Thymus (tissue), 11 donors: ENCODE data around the gene ULK4. TPM values are rescaled to one million over a fixed set of nuclear protein-coding genes. Genes with fewer than 3 reads are reported as not detected.

Experiments used
- DNase-seq, 9 donors: peaks; one replicate each; pipeline ENCODE4 v3.0.0-alpha.2; 2013; ENCODE audit warnings: low spot score in 9 of 9, low read depth in 6 of 9, missing footprints in 1 of 9
- H3K27ac ChIP-seq, 2 donors: one replicate each; pipeline ENCODE4 v1.5.1; 2013; ENCODE audit warnings: control low read depth in 1 of 2, low read depth in 1 of 2, low read length in 1 of 2, mild to moderate bottlenecking in 1 of 2, moderate library complexity in 1 of 2
- H3K27me3 ChIP-seq, 2 donors: one replicate each; pipeline ENCODE4 v1.5.1; 2013; ENCODE audit warnings: low read length in 1 of 2; ENCODE audit not compliant: control insufficient read depth in 2 of 2, insufficient read depth in 1 of 2
- H3K36me3 ChIP-seq, 2 donors: one replicate each; pipeline ENCODE4 v1.5.1; 2013; ENCODE audit warnings: low read length in 1 of 2, mild to moderate bottlenecking in 1 of 2, moderate library complexity in 1 of 2; ENCODE audit not compliant: control insufficient read depth in 2 of 2, insufficient read depth in 2 of 2
- H3K4me1 ChIP-seq, 2 donors: one replicate each; pipeline ENCODE4 v1.5.1; 2013; ENCODE audit warnings: low read length in 2 of 2; ENCODE audit not compliant: control insufficient read depth in 2 of 2, insufficient read depth in 2 of 2
- H3K4me3 ChIP-seq, 2 donors: one replicate each; pipeline ENCODE4 v1.5.1; 2013; ENCODE audit warnings: low read length in 2 of 2, control low read depth in 1 of 2, mild to moderate bottlenecking in 1 of 2
- H3K9me3 ChIP-seq, 2 donors: one replicate each; pipeline ENCODE4 v1.5.1; 2013; ENCODE audit warnings: low read length in 1 of 2, mild to moderate bottlenecking in 1 of 2; ENCODE audit not compliant: control insufficient read depth in 2 of 2, insufficient read depth in 1 of 2
- WGBS: extraction: QIAGEN DNeasy Blood & Tissue Kit; methylation state at CpG from one replicate; pipeline ENCODE4 v1.1.7; 2013; 5-methylcytosine and 5-hydroxymethylcytosine counted together
- polyA plus RNA-seq: library from polyadenylated mRNA; stranded (reverse); fragments of 200-250 nt; gene quantifications from one replicate; pipeline ENCODE4 v1.2.3, GENCODE V29; 2013
- total RNA-seq: library from RNA; stranded (reverse); fragments of 120-200 nt; gene quantifications from one replicate; pipeline ENCODE4 v1.2.4, GENCODE V29; 2013
- donor health status: healthy.

Gene ULK4
- total and polyA plus RNA-seq, 2 donors, result 3.4 to 6.3 TPM

GRCh38 chr3:41274944-41275668 lies 686.8 kb downstream of the ULK4 start:
- H3K4me3 ChIP-seq, result no peak overlapping the region
- H3K9me3 ChIP-seq, result no peaks in the 10 kb centered on the region
- H3K36me3 ChIP-seq, result no peaks in the 10 kb centered on the region
- H3K27ac ChIP-seq, result no peak overlapping the region
- H3K27me3 ChIP-seq, result no peaks in the 10 kb centered on the region
- no peaks in the 10 kb centered on the region for H3K4me1 ChIP-seq
- DNase-seq, result no peak

GRCh38 chr3:41272667-41273066 lies 689.2 kb downstream of the ULK4 start:
- Histone ChIP-seq H3K36me3 (no peaks in the 10 kb centered on the region), H3K4me1 (no peaks in the 10 kb centered on the region), H3K9me3 (no peaks in the 10 kb centered on the region), H3K4me3 (no peak overlapping the region), H3K27ac (no peak overlapping the region), H3K27me3 (no peaks in the 10 kb centered on the region)
- DNase-seq, result no peak
- 99% methylated on average over 1 of the region's 1 CpG for WGBS

GRCh38 chr3:41267975-41268640 lies 693.8 kb downstream of the ULK4 start:
- Histone ChIP-seq H3K4me3 (no peak overlapping the region), H3K9me3 (no peaks in the 10 kb centered on the region), H3K36me3 (no peaks in the 10 kb centered on the region), H3K4me1 (no peaks in the 10 kb centered on the region), H3K27ac (no peak overlapping the region), H3K27me3 (no peaks in the 10 kb centered on the region)
- DNase-seq, result no peak
- 98% methylated on average over 8 of the region's 8 CpGs for WGBS

GRCh38 chr3:41265823-41266273 lies 696.1 kb downstream of the ULK4 start:
- Histone ChIP-seq H3K4me3 (no peak overlapping the region), H3K27ac (no peak overlapping the region), H3K4me1 (peaks cover 0 to under 1% of the 10 kb centered on the region in 2 donors), H3K27me3 (no peaks in the 10 kb centered on the region), H3K9me3 (no peaks in the 10 kb centered on the region), H3K36me3 (no peaks in the 10 kb centered on the region)
- WGBS, result 79% methylated on average over 3 of the region's 3 CpGs
- DNase-seq, result no peak

- DNase-seq, result no peak
- Histone ChIP-seq H3K4me3 (no peak overlapping the region), H3K4me1 (peaks cover 0 to 8% of the 10 kb centered on the region in 2 donors), H3K27me3 (no peaks in the 10 kb centered on the region), H3K27ac (no peak overlapping the region), H3K9me3 (no peaks in the 10 kb centered on the region), H3K36me3 (no peaks in the 10 kb centered on the region)
- 96% methylated on average over 11 of the region's 11 CpGs for WGBS
Measured at GRCh38 chr3:41265011-41265545, 696.8 kb downstream of the ULK4 start.

- H3K27me3 ChIP-seq, result no peaks in the 10 kb centered on the region
- DNase-seq, result no peak
- no peaks in the 10 kb centered on the region for H3K36me3 ChIP-seq
- peaks cover 0 to 12% of the 10 kb centered on the region in 2 donors for H3K4me1 ChIP-seq
- no peaks in the 10 kb centered on the region for H3K9me3 ChIP-seq
- H3K27ac ChIP-seq, result peak overlapping the region; percentile 25 to 34
- no peak overlapping the region for H3K4me3 ChIP-seq
- 90% methylated on average over 3 of the region's 3 CpGs for WGBS
Measured at GRCh38 chr3:41260063-41260450, 701.8 kb downstream of the ULK4 start.

- Histone ChIP-seq H3K4me3 (no peak overlapping the region), H3K9me3 (no peaks in the 10 kb centered on the region), H3K27me3 (no peaks in the 10 kb centered on the region), H3K4me1 (peaks cover 0 to 12% of the 10 kb centered on the region in 2 donors), H3K36me3 (no peaks in the 10 kb centered on the region), H3K27ac (peak overlapping the region in 1 of 2 donors; percentile 55)
- 92% methylated on average over 1 of the region's 1 CpG for WGBS
- DNase-seq, result no peak
Measured at GRCh38 chr3:41259449-41260062, 702.3 kb downstream of the ULK4 start.

- peaks cover 0 to 12% of the 10 kb centered on the region in 2 donors for H3K4me1 ChIP-seq
- H3K9me3 ChIP-seq, result no peaks in the 10 kb centered on the region
- DNase-seq, result no peak
- H3K36me3 ChIP-seq, result no peaks in the 10 kb centered on the region
- H3K27me3 ChIP-seq, result no peaks in the 10 kb centered on the region
- no peak overlapping the region for H3K27ac ChIP-seq
- H3K4me3 ChIP-seq, result no peak overlapping the region
- WGBS, result 96% methylated on average over 4 of the region's 4 CpGs
Measured at GRCh38 chr3:41258239-41258800, 703.6 kb downstream of the ULK4 start.

GRCh38 chr3:41251593-41251992 lies 710.3 kb downstream of the ULK4 start:
- no peak overlapping the region for H3K27ac ChIP-seq
- no peak for DNase-seq
- WGBS, result 96% methylated on average over 1 of the region's 1 CpG
- no peaks in the 10 kb centered on the region for H3K36me3 ChIP-seq
- no peaks in the 10 kb centered on the region for H3K9me3 ChIP-seq
- no peaks in the 10 kb centered on the region for H3K4me1 ChIP-seq
- no peak overlapping the region for H3K4me3 ChIP-seq
- no peaks in the 10 kb centered on the region for H3K27me3 ChIP-seq
